Measurements from ENCODE around the gene SPAG6.

The SPAG6 gene

DNA sequence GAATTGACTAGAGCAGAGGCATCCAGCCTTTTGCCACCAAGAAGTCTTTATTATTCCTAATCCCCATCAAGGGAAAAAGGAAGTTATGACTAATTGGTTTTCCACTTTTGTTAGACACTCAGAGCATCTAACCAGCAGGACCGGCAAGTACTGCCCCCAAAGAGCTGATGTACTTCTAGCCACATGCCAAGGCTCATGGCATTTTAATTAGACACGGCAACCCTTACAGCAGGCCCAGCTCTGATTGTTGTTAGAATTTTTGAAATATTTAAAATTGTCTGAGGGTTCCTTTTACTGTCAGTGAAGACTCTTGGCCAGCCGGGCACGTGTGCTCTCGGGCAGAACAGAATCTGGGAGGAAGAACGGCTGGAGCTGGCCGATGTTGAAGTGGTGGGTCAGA lies 114.8 kb downstream of the SPAG6 start:
- DNase-seq (ENCODE audit: low read depth in 2 of 2): no peak

DNA sequence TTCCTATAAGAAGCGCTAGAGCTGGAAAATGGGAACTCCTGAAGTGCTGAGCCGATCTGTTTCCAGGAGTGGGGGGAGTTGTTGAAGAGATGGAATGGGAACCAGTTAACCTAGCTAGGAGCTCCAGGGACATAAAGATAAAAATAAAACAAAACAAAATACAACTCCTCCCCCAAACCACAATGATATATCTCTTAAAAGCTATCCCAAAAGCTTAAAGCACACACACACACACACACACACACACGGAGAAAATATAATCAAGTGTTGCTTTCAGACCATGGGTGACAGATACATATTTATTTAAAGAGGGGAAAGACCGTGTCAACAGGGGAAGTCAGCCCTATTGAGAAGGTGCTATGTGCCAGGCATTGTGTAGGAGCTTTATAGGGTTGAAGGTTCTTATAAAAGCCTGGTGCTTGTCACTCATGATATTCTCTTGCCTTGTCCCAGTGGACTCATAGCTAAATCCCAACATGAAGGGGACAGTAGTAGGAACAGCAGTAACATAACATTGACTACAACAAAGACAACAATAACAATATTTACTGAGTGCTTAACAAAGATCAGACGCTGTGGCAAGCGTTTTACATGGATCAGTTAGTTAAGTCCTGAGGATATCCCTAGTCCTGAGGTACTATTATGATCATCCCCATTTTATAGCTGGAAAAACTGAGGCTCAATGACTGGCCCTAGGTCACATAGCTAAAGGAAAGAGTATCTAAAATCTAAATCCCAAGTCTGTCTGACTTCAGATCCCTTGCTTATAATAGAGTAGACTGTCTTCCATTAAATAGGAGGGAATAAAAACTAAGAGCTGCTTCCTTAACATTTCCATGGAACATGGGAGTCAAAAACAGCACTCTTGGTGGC lies 115.5 kb downstream of the SPAG6 start:
- no peak for DNase-seq (ENCODE audit: low read depth in 2 of 2)

DNA sequence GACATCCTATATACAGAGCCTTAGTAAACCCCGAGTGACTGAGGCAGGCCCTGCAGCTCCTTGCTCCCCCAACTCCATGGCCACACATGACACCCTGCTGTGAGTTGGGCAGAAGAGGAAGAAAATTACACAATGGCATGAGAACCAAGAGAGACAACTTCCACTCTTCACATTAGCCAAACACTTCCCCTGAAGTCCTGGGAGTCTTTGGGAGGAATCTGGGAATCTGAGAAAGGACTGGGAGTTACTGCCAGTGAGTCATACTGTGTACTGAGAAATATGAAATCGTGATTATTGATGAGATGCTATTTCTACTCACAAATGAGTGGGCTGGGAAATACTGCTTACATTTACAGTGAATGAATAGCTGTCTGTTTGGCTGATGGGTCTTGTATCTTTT lies 116.6 kb downstream of the SPAG6 start:
- DNase-seq (ENCODE audit: low read depth in 2 of 2): no peak

DNA sequence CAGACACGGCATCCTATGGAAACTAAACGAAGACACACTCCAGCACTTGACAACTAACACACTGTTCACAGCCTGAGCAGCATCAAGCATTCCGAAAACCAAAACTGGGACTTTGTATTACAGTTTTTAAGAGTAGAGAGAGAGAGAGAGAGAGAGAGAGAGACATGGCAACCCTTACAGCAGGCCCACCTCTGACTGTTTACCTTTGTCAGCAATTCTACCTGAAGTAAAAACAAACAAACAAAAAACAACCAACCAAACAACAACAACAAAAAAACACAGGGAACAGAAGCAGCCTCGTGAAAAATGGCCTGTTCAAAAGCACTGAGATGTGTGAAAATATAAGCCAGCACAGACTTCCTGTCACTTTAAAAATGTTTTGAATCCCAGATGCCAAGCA lies 118.0 kb downstream of the SPAG6 start:
- no peak for DNase-seq (ENCODE audit: low read depth in 2 of 2)

DNA sequence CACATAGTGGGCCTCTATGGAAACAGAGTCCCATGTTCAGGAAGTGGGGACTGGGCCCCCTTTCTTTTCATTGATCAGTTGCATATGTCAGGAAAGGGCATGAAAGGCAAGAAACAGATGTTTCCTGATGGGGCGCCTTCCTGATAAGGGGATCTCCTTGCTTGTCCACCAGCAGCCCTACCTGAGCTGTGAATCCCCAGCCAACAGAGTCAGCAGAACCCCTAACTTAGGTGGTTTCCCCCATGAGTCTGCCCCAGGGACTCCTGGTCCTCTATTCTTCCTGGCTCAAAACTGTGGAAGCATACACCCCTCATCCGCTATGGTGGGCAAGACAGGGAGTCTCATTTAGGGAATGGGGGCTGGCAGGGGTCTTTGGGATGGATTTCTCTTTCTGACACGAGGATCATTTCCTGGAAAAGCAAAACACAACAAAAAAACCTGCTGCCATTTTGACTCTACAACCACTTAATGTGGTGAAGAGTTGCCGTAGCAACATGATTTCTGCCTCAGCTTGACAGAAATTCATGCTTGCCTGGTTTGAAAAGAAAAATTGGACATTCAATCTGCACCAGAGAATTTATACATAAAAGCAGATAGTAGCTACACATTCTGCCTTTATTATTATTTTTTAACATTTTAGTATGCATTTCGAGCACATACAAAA lies 119.8 kb downstream of the SPAG6 start:
- DNase-seq (ENCODE audit: low read depth in 2 of 2): no peak

DNA sequence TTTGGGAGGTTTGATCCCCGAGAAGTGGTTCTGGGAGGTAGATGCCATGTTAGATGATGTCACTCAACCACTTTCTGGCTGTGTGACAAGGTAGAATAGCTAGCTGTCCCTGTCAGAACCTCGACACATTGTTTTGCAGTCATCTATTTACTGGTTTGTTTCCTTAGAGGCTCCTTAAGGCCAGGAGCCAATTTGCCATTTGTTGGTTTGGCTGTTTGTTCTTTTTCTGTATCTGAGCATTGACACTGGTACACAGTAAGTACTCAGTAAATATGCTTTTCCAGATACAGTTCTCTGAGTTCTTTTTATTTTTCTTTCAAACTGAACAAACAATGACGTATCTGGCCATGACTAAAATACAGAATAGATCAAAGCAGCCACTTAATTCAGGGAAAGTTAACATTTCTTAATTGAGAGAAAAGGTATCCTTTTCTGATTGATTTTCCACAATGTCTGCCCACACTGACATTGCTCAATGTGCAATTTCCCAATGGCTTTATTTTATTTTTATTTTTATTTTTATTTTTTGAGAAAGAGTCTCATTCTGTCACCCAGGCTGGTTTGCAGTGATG lies 121.6 kb downstream of the SPAG6 start:
- no peak for DNase-seq (ENCODE audit: low read depth in 2 of 2)
